DND-41 (cell line): Measurements from ENCODE around the gene BIRC5.

ENCODE experiments used
- ATAC-seq: fragments of 200-7000 bp; cut with Tn5 transposase; 3 replicates; pipeline ENCODE4 v1.9.1; 2021; ENCODE audit warnings: low read depth; ENCODE audit not compliant: insufficient read depth
- DNase-seq: peaks from one replicate; pipeline ENCODE4 v3.0.0-alpha.2; 2020
- H2AFZ ChIP-seq: 2 replicates; pipeline ENCODE4 v1.6.0; 2012; ENCODE audit warnings: low read depth, low read length
- H3K27ac ChIP-seq: 2 replicates; pipeline ENCODE4 v1.5.1; 2012; ENCODE audit warnings: low read length, inconsistent platforms
- H3K27me3 ChIP-seq: fragments of 200-600 bp; sonication (generic); 2 replicates; pipeline ENCODE4 v1.6.0; 2012; ENCODE audit warnings: low read length, mild to moderate bottlenecking, inconsistent platforms; ENCODE audit not compliant: insufficient read depth, poor library complexity
- H3K36me3 ChIP-seq: 2 replicates; pipeline ENCODE4 v1.5.1; 2012; ENCODE audit warnings: low read length, inconsistent platforms; ENCODE audit not compliant: insufficient read depth
- H3K4me1 ChIP-seq: 2 replicates; pipeline ENCODE4 v1.5.1; 2012; ENCODE audit warnings: mild to moderate bottlenecking, low read length; ENCODE audit not compliant: insufficient read depth
- H3K4me2 ChIP-seq: 2 replicates; pipeline ENCODE4 v1.6.0; 2012; ENCODE audit warnings: mild to moderate bottlenecking, moderate library complexity, low read length, inconsistent platforms; ENCODE audit not compliant: insufficient read depth
- H3K4me3 ChIP-seq, 2 experiments: fragments of 200-600 bp in 1 of 2; shearing (Covaris generic) in 1 of 2; 2 replicates each; pipeline ENCODE4 v1.5.1; 2012 to 2016; ENCODE audit warnings: inconsistent platforms in 2 of 2, low read length in 2 of 2, mild to moderate bottlenecking in 2 of 2, low read depth in 1 of 2, moderate library complexity in 1 of 2
- H3K79me2 ChIP-seq: 2 replicates; pipeline ENCODE4 v1.6.0; 2012; ENCODE audit warnings: low read length, inconsistent platforms; ENCODE audit not compliant: insufficient read depth
- H3K9ac ChIP-seq: 2 replicates; pipeline ENCODE4 v1.6.0; 2012; ENCODE audit warnings: low read depth, mild to moderate bottlenecking, inconsistent platforms, low read length, moderate library complexity
- H3K9me3 ChIP-seq: 2 replicates; pipeline ENCODE4 v1.5.1; 2012; ENCODE audit warnings: low read length, moderate library complexity, mild to moderate bottlenecking, inconsistent platforms; ENCODE audit not compliant: insufficient read depth, severe bottlenecking
- H4K20me1 ChIP-seq: 2 replicates; pipeline ENCODE4 v1.6.0; 2012; ENCODE audit warnings: low read length; ENCODE audit not compliant: insufficient read depth
- CTCF ChIP-seq: IDR thresholded peaks from 2 replicates; pipeline ENCODE4 v1.5.1; 2012; ENCODE audit warnings: borderline replicate concordance, low read length, moderate library complexity, mild to moderate bottlenecking; ENCODE audit not compliant: poor library complexity, severe bottlenecking; ENCODE audit errors: extremely low read depth
- EZH2 ChIP-seq: IDR thresholded peaks from 3 replicates; pipeline ENCODE4 v1.6.1; 2012; ENCODE audit warnings: borderline replicate concordance, low read depth, mild to moderate bottlenecking, moderate library complexity, low read length, inconsistent platforms; ENCODE audit not compliant: severe bottlenecking

BIRC5 gene

GRCh38 chr17:78183916-78184315 lies 30.1 kb upstream of the BIRC5 start:
- Histone ChIP-seq H3K4me2 (peak overlapping the region; percentile 92), H4K20me1 (peaks cover 30% of the 10 kb centered on the region), H3K4me3 (peak overlapping the region in 1 of 2 experiments; percentile 48; a peak in 1 of 4 replicates), H3K9ac (peak overlapping the region; percentile 75), H3K4me1 (peaks cover 63% of the 10 kb centered on the region), H3K27me3 (no peaks in the 10 kb centered on the region), H3K27ac (0 out of 2 replicates have a peak overlapping the region, but pooled peaks have one; percentile 37), H3K9me3 (no peaks in the 10 kb centered on the region), H2AFZ (no peak overlapping the region), H3K79me2 (peaks cover 69% of the 10 kb centered on the region), H3K36me3 (peaks cover 68% of the 10 kb centered on the region)
- ATAC-seq = no peak
- no peak for TF ChIP-seq CTCF
- TF ChIP-seq EZH2 = no peak
- DNase-seq = no peak

- peaks cover 68% of the 10 kb centered on the region for H3K4me1 ChIP-seq
- H3K9ac ChIP-seq = peak overlapping the region; percentile 75
- peak overlapping the region; percentile 92 for H3K4me2 ChIP-seq
- H3K27me3 ChIP-seq = no peaks in the 10 kb centered on the region
- H4K20me1 ChIP-seq = peaks cover 26% of the 10 kb centered on the region
- peak overlapping the region; percentile 37; the same call in 1 of the 2 replicates for H3K27ac ChIP-seq
- peak overlapping the region in 1 of 2 experiments; percentile 48; a peak in 1 of 4 replicates for H3K4me3 ChIP-seq
- H3K79me2 ChIP-seq = peaks cover 74% of the 10 kb centered on the region
- H3K36me3 ChIP-seq = peaks cover 64% of the 10 kb centered on the region
- no peak for DNase-seq
- no peak overlapping the region for H2AFZ ChIP-seq
- no peak for ATAC-seq
- no peak for TF ChIP-seq EZH2
- TF ChIP-seq CTCF = no peak
- H3K9me3 ChIP-seq = no peaks in the 10 kb centered on the region
Observed at GRCh38 chr17:78184351-78184750, 29.7 kb upstream of the BIRC5 start.

GRCh38 chr17:78184868-78185267 lies 29.2 kb upstream of the BIRC5 start:
- peaks cover 76% of the 10 kb centered on the region for H3K79me2 ChIP-seq
- peak overlapping the region in 1 of 2 experiments; percentile 48; a peak in 2 of 4 replicates for H3K4me3 ChIP-seq
- no peaks in the 10 kb centered on the region for H3K27me3 ChIP-seq
- no peak overlapping the region for H2AFZ ChIP-seq
- H3K27ac ChIP-seq = peak overlapping the region; percentile 61
- peak overlapping the region; percentile 92 for H3K4me2 ChIP-seq
- peak overlapping the region; percentile 75 for H3K9ac ChIP-seq
- H3K9me3 ChIP-seq = no peaks in the 10 kb centered on the region
- H3K4me1 ChIP-seq = peaks cover 72% of the 10 kb centered on the region
- TF ChIP-seq CTCF = no peak
- TF ChIP-seq EZH2 = no peak
- peaks cover 59% of the 10 kb centered on the region for H3K36me3 ChIP-seq
- peaks cover 26% of the 10 kb centered on the region for H4K20me1 ChIP-seq
- no peak for DNase-seq
- no peak for ATAC-seq

GRCh38 chr17:78185981-78186691 lies 27.9 kb upstream of the BIRC5 start:
- Histone ChIP-seq H3K79me2 (peaks cover 84% of the 10 kb centered on the region), H3K4me1 (peaks cover 85% of the 10 kb centered on the region), H2AFZ (peak overlapping the region; percentile 42; the same call in 1 of the 2 replicates), H3K27ac (peak overlapping the region; percentile 70), H3K4me2 (peak overlapping the region; percentile 92), H3K4me3 (peak overlapping the region; percentile 32 to 70), H4K20me1 (peaks cover 26% of the 10 kb centered on the region), H3K36me3 (peaks cover 58% of the 10 kb centered on the region), H3K9me3 (no peaks in the 10 kb centered on the region), H3K27me3 (no peaks in the 10 kb centered on the region), H3K9ac (peak overlapping the region; percentile 75)
- DNase-seq (peak; percentile 37), ATAC-seq (peak; percentile 3; the same call in 2 of the 3 replicates)
- TF ChIP-seq CTCF = no peak
- no peak for TF ChIP-seq EZH2
